ENCODE data around the gene FAM3B.

The FAM3B gene

DNA sequence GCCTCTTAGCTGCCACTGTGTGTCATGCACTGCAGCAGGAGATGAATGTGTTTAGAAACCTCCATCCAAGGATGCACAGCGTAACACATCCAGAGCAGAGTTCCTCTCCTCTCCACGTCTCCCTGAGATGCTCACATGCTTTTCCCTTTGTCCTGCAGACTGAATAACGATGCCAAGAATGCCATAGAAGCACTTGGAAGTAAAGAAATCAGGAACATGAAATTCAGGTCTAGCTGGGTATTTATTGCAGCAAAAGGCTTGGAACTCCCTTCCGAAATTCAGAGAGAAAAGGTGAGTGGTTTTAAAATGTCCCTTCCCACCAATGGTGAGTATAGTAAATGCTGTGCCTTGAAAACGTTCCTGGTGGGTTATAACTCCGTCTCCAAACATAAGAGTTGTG lies 31.8 kb downstream of the FAM3B start:
- Histone ChIP-seq H3K4me3 (replicated peaks; ENCODE audit: insufficient read depth, low read length) (no peak overlapping the region), H3K27ac (replicated peaks) (no peak overlapping the region), H3K27me3 (ENCODE audit: insufficient read depth, poor library complexity, severe bottlenecking) (no peaks in the 10 kb centered on the region)
- no peak for DNase-seq (ENCODE audit: low read depth in 1 of 2, low spot score in 1 of 2)
- TF ChIP-seq SPI1 (IDR thresholded peaks at IDR 0.05; ENCODE audit: borderline replicate concordance, low read depth) (no peak), GABPA (IDR thresholded peaks at IDR 0.05; ENCODE audit: low read depth) (no peak), POLR2AphosphoS5 (IDR thresholded peaks at IDR 0.05; ENCODE audit: low read depth) (no peak)
- TF ChIP-seq, protein P1, sequence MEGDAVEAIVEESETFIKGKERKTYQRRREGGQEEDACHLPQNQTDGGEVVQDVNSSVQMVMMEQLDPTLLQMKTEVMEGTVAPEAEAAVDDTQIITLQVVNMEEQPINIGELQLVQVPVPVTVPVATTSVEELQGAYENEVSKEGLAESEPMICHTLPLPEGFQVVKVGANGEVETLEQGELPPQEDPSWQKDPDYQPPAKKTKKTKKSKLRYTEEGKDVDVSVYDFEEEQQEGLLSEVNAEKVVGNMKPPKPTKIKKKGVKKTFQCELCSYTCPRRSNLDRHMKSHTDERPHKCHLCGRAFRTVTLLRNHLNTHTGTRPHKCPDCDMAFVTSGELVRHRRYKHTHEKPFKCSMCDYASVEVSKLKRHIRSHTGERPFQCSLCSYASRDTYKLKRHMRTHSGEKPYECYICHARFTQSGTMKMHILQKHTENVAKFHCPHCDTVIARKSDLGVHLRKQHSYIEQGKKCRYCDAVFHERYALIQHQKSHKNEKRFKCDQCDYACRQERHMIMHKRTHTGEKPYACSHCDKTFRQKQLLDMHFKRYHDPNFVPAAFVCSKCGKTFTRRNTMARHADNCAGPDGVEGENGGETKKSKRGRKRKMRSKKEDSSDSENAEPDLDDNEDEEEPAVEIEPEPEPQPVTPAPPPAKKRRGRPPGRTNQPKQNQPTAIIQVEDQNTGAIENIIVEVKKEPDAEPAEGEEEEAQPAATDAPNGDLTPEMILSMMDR (IDR thresholded peaks at IDR 0.05; ENCODE audit: insufficient read depth, low read length) = no peak
- TF ChIP-seq, protein P2, sequence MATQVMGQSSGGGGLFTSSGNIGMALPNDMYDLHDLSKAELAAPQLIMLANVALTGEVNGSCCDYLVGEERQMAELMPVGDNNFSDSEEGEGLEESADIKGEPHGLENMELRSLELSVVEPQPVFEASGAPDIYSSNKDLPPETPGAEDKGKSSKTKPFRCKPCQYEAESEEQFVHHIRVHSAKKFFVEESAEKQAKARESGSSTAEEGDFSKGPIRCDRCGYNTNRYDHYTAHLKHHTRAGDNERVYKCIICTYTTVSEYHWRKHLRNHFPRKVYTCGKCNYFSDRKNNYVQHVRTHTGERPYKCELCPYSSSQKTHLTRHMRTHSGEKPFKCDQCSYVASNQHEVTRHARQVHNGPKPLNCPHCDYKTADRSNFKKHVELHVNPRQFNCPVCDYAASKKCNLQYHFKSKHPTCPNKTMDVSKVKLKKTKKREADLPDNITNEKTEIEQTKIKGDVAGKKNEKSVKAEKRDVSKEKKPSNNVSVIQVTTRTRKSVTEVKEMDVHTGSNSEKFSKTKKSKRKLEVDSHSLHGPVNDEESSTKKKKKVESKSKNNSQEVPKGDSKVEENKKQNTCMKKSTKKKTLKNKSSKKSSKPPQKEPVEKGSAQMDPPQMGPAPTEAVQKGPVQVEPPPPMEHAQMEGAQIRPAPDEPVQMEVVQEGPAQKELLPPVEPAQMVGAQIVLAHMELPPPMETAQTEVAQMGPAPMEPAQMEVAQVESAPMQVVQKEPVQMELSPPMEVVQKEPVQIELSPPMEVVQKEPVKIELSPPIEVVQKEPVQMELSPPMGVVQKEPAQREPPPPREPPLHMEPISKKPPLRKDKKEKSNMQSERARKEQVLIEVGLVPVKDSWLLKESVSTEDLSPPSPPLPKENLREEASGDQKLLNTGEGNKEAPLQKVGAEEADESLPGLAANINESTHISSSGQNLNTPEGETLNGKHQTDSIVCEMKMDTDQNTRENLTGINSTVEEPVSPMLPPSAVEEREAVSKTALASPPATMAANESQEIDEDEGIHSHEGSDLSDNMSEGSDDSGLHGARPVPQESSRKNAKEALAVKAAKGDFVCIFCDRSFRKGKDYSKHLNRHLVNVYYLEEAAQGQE (IDR thresholded peaks at IDR 0.05; ENCODE audit: insufficient replicate concordance, low read depth) = no peak

DNA sequence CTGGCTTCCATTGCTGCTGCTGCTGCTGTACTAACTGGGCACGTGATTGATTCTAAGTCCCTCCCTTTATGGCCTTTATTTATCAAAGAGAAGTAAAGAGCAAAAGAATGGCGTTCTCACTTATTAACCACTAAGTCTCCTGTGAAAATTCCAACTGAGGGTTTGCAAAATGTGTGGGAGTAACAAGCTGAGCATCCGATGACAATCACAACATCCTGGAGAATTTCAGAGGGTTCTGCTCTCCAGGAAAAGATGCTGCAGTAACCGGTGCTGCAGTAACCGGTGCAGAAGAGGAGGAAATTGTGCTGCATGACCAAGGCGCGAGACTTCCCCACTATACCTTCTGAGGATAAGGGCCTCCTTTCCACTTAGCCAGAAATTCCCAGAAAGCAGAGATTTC lies 32.5 kb downstream of the FAM3B start:
- TF ChIP-seq GABPA (IDR thresholded peaks at IDR 0.05; ENCODE audit: low read depth) (no peak), SPI1 (IDR thresholded peaks at IDR 0.05; ENCODE audit: borderline replicate concordance, low read depth) (no peak), POLR2AphosphoS5 (IDR thresholded peaks at IDR 0.05; ENCODE audit: low read depth) (no peak)
- TF ChIP-seq, protein P1 (IDR thresholded peaks at IDR 0.05; ENCODE audit: insufficient read depth, low read length) = no peak
- TF ChIP-seq, protein P2 (IDR thresholded peaks at IDR 0.05; ENCODE audit: insufficient replicate concordance, low read depth) = no peak
- Histone ChIP-seq H3K4me3 (replicated peaks; ENCODE audit: insufficient read depth, low read length) (no peak overlapping the region), H3K27me3 (ENCODE audit: insufficient read depth, poor library complexity, severe bottlenecking) (no peaks in the 10 kb centered on the region), H3K27ac (replicated peaks) (no peak overlapping the region)
- DNase-seq (ENCODE audit: low read depth in 1 of 2, low spot score in 1 of 2) = no peak

DNA sequence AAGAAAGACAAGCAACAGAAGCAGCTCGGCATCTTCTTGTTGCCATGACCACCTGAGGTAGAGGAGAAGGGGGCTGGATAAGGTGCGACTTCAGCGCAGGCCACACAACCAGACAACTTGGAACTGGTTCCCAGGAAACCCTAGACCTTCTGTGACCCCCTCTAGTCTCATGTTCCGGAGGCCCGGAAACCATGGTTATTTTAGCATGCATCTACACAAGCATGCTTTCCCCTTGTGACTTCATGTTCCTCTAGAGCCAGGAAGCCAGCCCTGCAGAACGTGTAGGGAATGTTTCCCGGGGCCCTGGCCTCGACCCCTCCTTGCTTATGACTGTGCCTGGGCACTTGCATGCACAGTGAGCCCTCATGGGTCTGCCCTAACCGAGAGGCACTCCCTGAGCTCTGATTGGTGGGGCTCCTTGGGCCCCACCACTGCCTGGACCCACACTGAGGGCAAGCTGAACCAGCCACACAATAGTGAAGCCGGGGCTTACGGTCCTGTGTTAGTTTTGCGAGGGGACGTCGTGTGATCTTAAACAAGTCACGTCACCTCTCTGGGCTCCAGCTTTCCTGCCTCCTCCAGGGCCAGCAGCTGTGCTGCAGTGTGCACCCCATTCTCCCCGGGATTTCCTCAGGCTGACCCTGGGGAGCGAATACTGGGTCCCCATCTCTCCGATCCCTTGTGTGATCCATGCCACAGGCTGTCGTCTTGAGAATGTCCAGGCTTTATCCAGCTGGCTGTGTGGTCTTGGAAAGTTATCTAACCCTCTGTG lies 33.2 kb downstream of the FAM3B start:
- Histone ChIP-seq H3K4me3 (replicated peaks; ENCODE audit: insufficient read depth, low read length) (no peak overlapping the region), H3K27ac (replicated peaks) (no peak overlapping the region), H3K27me3 (ENCODE audit: insufficient read depth, poor library complexity, severe bottlenecking) (no peaks in the 10 kb centered on the region)
- TF ChIP-seq, protein P1 (IDR thresholded peaks at IDR 0.05; ENCODE audit: insufficient read depth, low read length) = no peak
- TF ChIP-seq, protein P2 (IDR thresholded peaks at IDR 0.05; ENCODE audit: insufficient replicate concordance, low read depth) = no peak
- no peak for TF ChIP-seq GABPA (IDR thresholded peaks at IDR 0.05; ENCODE audit: low read depth)
- no peak for TF ChIP-seq POLR2AphosphoS5 (IDR thresholded peaks at IDR 0.05; ENCODE audit: low read depth)
- TF ChIP-seq SPI1 (IDR thresholded peaks at IDR 0.05; ENCODE audit: borderline replicate concordance, low read depth) = no peak
- no peak for DNase-seq (ENCODE audit: low read depth in 1 of 2, low spot score in 1 of 2)
